GM12801 (cell line): ENCODE results near the gene SYTL1.

Source experiments
- TF ChIP-seq, protein P1 (sequence below): IDR thresholded peaks from one replicate; pipeline ENCODE4 v1.5.1; 2011; ENCODE audit warnings: control low read depth; ENCODE audit not compliant: insufficient read length; ENCODE audit errors: extremely low read depth

SYTL1 gene

DNA sequence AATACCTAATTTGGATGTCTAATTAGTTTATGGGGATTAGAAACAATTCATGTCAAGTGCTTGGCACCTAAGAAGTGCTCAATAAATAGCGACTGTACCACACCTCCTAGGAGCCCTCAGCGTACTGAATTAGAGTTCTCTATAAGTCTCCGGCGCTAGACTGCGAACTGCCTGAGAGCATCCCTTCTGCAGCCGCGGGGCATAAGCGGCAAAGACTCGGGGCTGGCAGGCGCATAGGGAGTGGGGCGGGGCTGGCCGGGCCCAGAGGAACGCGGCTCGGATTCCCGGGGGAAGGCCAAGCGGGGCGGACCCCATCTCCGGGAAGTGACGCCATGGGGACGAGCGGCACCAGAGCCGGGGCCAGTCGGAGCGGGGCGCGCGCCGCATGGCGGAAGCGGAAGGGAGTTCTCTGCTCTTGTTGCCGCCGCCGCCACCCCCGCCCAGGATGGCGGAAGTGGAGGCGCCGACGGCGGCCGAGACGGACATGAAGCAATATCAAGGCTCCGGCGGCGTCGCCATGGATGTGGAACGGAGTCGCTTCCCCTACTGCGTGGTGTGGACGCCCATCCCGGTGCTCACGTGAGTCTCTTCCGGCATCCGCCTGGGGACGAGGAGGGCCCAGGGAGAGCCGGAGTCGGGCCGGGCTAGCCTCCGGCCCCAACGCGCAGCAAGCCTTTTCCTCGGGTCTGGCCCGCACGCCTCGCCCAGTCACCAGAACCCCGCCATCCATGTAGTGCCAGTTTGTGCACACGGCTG lies 19.8 kb upstream of the SYTL1 start, which contains the start of gene TMEM222:
TMEM222 (plus strand) TSS at position 351 of the 756 bp plus-strand sequence; CDS start at position 386, 35 bp downstream.
- TF ChIP-seq, protein P1, sequence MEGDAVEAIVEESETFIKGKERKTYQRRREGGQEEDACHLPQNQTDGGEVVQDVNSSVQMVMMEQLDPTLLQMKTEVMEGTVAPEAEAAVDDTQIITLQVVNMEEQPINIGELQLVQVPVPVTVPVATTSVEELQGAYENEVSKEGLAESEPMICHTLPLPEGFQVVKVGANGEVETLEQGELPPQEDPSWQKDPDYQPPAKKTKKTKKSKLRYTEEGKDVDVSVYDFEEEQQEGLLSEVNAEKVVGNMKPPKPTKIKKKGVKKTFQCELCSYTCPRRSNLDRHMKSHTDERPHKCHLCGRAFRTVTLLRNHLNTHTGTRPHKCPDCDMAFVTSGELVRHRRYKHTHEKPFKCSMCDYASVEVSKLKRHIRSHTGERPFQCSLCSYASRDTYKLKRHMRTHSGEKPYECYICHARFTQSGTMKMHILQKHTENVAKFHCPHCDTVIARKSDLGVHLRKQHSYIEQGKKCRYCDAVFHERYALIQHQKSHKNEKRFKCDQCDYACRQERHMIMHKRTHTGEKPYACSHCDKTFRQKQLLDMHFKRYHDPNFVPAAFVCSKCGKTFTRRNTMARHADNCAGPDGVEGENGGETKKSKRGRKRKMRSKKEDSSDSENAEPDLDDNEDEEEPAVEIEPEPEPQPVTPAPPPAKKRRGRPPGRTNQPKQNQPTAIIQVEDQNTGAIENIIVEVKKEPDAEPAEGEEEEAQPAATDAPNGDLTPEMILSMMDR, result no peak

DNA sequence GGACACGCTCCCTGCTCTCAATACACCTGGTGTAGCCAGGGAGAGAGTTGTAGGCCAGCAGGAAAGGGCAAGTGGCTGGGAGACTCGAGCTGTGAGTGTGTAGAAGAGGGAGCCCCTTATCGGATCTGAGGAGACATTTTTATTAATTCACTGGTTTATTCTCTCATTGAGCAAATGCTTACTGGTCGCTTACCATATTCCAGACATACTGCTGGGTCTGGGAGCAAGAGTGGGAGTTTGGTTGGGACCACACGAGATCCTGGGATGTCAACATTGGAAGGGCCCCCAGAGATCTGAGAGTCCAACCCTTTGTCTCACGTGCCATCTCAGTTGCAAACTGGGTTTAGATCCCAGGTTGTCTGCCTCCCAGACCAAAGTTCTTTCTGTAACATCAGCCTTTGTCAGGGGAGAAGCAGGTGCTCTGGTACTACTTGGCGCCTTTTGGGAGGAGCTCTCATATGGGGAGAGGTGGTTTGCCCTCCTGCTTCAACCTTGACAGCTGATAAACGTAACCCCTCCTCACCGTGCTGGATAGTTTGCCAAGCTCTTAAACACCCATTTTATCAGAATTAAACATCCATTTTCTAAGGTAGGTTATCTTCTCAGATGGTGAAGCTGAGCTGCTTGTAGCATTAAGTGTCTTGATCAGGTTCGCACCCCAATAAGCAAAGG lies 19.1 kb upstream of the SYTL1 start:
- TF ChIP-seq, protein P1, result no peak

DNA sequence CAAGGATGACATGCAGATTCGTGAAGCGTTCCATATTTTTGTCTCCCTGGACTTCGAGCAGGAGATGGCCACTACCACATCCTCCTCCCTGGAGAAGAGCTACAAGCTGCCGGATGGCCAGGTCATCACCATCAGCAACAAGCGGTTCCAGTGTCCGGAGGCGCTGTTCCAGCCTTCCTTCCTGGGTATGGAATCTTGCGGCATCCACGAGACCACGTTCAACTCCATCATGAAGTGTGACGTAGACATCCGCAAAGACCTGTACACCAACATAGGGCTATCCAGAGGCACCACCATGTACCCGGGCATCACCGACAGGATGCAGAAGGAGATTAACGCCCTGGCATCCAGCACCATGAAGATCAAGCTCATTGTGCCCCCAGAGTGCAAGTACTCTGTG lies 16.5 kb upstream of the SYTL1 start:
- TF ChIP-seq, protein P1, result no peak

DNA sequence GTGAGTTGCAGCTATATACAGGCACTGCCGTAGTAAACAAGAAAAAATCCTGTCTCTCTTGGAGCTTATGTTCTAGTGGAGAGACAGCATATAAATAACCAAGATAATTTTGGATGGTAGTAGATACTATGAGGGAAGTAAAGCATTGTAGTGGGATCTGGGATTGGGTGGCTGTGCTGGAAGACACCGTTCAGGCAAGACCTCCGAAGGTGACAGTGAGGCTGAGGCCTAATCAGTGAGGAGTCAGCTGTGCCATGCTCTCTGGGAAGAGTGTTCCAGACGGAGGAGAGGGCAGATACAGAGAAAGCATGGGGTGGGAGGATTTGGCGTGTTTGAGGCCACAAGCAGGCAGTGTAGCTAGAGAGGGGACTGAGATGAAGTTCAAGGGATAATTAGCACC lies 13.9 kb upstream of the SYTL1 start:
- TF ChIP-seq, protein P1, result no peak

DNA sequence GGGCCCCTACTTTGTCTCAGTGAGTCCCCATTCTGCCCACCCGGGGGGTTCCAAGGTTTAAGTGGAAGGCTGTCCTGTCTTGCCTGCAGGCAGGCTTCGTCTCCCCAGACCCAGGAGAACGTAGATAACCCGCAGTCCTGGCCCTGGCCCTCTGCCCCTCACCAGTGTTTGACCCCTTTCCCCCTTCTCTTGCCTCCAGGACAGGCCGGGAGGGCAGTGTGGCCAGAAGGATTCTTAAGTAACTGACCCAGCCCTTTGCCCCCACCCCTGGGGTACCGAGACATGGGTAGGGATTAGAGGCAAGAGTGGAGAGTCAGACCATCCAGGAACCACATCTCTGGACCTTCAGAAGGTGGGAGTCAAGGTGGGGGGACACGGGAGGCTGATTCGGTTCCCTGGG lies 11.0 kb upstream of the SYTL1 start:
- TF ChIP-seq, protein P1, result no peak

DNA sequence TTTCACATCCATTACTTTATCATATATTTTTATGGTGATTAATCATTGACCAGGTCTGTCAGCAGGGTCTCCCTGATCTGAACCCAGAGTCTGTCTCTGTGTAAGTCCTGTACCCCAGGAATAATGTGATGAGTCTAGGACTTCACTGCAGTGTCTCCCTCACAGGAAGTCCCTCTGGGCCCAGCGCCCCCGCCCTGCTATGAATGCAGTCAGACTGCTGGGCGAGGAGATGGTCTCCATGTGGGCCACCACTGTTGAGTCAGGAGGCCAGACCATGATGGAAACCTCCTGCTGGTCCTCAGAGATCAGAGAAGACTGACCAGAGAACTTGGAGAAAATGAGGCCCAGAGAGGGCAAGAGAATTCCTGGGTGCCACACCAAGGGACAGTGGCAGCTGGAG lies 10.4 kb upstream of the SYTL1 start:
- TF ChIP-seq, protein P1, result no peak

DNA sequence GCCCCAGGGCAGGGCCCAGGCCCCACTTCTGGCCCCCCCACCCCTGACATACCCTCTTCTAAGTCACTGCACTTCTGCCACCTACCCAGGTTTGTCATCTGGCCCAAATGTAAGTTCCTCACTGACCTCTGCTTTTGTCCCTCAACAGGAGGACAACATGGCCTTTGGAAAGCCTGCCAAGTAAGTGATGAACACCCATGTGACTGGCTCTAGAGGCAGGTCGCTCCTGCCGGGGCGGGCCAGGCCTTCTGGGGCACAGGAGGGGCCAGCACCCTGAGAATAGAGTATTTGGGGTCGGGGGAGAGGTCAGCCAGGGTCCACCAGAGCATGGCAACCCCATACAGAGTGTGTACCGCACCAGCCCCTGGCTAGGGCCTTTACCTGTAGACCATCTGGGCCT lies 9.9 kb upstream of the SYTL1 start:
- TF ChIP-seq, protein P1, result no peak
